H9 (cell line): Measurements from ENCODE around the gene RNASET2. TPM values are rescaled to one million over a fixed set of nuclear protein-coding genes. Genes with fewer than 3 reads are reported as not detected.

Experiments used
- DNase-seq: peaks from one replicate; pipeline ENCODE4 v3.0.0-alpha.2; 2017
- H2AFZ ChIP-seq: one replicate; pipeline ENCODE4 v1.6.1; 2013; ENCODE audit warnings: mild to moderate bottlenecking, low read length, control low read depth, moderate library complexity
- H2AK5ac ChIP-seq: 2 replicates; pipeline ENCODE4 v1.6.1; 2013; ENCODE audit warnings: low read length, control low read depth, mixed read lengths; ENCODE audit not compliant: insufficient read length
- H2BK120ac ChIP-seq: one replicate; pipeline ENCODE4 v1.6.1; 2013; ENCODE audit warnings: low read depth, mild to moderate bottlenecking, low read length, control low read depth, inconsistent platforms; ENCODE audit not compliant: poor library complexity, severe bottlenecking
- H2BK12ac ChIP-seq: 2 replicates; pipeline ENCODE4 v1.6.1; 2013; ENCODE audit warnings: low read length, control low read depth, mixed read lengths, low read depth; ENCODE audit not compliant: insufficient read length
- H2BK15ac ChIP-seq: 2 replicates; pipeline ENCODE4 v1.6.1; 2013; ENCODE audit warnings: low read depth, low read length, control low read depth
- H2BK20ac ChIP-seq: one replicate; pipeline ENCODE4 v1.6.1; 2013; ENCODE audit warnings: low read depth, mild to moderate bottlenecking, low read length, control low read depth, inconsistent platforms; ENCODE audit not compliant: poor library complexity, severe bottlenecking
- H2BK5ac ChIP-seq: 2 replicates; pipeline ENCODE4 v1.6.1; 2013; ENCODE audit warnings: low read length, control low read depth, mixed read lengths; ENCODE audit not compliant: insufficient read length
- H3K14ac ChIP-seq: 2 replicates; pipeline ENCODE4 v1.6.1; 2013; ENCODE audit warnings: low read length, control low read depth; ENCODE audit not compliant: insufficient read depth
- H3K18ac ChIP-seq: 2 replicates; pipeline ENCODE4 v1.6.1; 2013; ENCODE audit warnings: low read depth, mild to moderate bottlenecking, mixed read lengths, low read length, control low read depth; ENCODE audit not compliant: insufficient read length
- H3K23ac ChIP-seq: 2 replicates; pipeline ENCODE4 v1.6.1; 2013; ENCODE audit warnings: low read length, control low read depth, mixed read lengths, low read depth; ENCODE audit not compliant: insufficient read length
- H3K23me2 ChIP-seq: 2 replicates; pipeline ENCODE4 v1.6.1; 2013; ENCODE audit warnings: low read depth, mild to moderate bottlenecking, mixed read lengths, low read length, control low read depth; ENCODE audit not compliant: insufficient read length, poor library complexity, severe bottlenecking
- H3K27ac ChIP-seq: 2 replicates; pipeline ENCODE4 v1.5.1; 2013; ENCODE audit warnings: low read length, control low read depth, mixed read lengths, low read depth; ENCODE audit not compliant: insufficient read length
- H3K27me3 ChIP-seq: 2 replicates; pipeline ENCODE4 v1.6.1; 2013; ENCODE audit warnings: low read length, control low read depth, inconsistent platforms; ENCODE audit not compliant: insufficient read depth
- H3K4ac ChIP-seq: 2 replicates; pipeline ENCODE4 v1.6.1; 2013; ENCODE audit warnings: low read depth, mild to moderate bottlenecking, control low read depth, inconsistent platforms, low read length, moderate library complexity
- H3K4me1 ChIP-seq: 2 replicates; pipeline ENCODE4 v1.6.1; 2013; ENCODE audit warnings: low read length, control low read depth, inconsistent platforms; ENCODE audit not compliant: insufficient read depth
- H3K4me2 ChIP-seq: 2 replicates; pipeline ENCODE4 v1.6.1; 2013; ENCODE audit warnings: low read length, control low read depth, mixed read lengths; ENCODE audit not compliant: insufficient read length, insufficient read depth
- H3K56ac ChIP-seq: 2 replicates; pipeline ENCODE4 v1.6.1; 2013; ENCODE audit warnings: low read depth, mild to moderate bottlenecking, mixed read lengths, low read length, control low read depth; ENCODE audit not compliant: insufficient read length
- H3K79me1 ChIP-seq: 2 replicates; pipeline ENCODE4 v1.6.1; 2013; ENCODE audit warnings: low read depth, mild to moderate bottlenecking, moderate library complexity, low read length, control low read depth, inconsistent platforms; ENCODE audit not compliant: insufficient read depth, poor library complexity, severe bottlenecking
- H3K79me2 ChIP-seq: 2 replicates; pipeline ENCODE4 v1.6.1; 2013; ENCODE audit warnings: low read length, control low read depth, inconsistent platforms; ENCODE audit not compliant: insufficient read depth
- H3K9ac ChIP-seq: 2 replicates; pipeline ENCODE4 v1.6.1; 2013; ENCODE audit warnings: low read length, control low read depth, mixed read lengths; ENCODE audit not compliant: insufficient read length; ENCODE audit errors: extremely low read depth
- H3K9me3 ChIP-seq: one replicate; pipeline ENCODE4 v1.6.1; 2013; ENCODE audit warnings: low read depth, low read length, inconsistent platforms; ENCODE audit not compliant: control insufficient read depth
- H3T11ph ChIP-seq: one replicate; pipeline ENCODE4 v1.6.1; 2013; ENCODE audit warnings: mild to moderate bottlenecking, low read length, control low read depth, inconsistent platforms
- H4K20me1 ChIP-seq: one replicate; pipeline ENCODE4 v1.6.1; 2013; ENCODE audit not compliant: control insufficient read depth, insufficient read length, insufficient read depth
- H4K5ac ChIP-seq: 2 replicates; pipeline ENCODE4 v1.6.1; 2013; ENCODE audit warnings: low read depth, mild to moderate bottlenecking, mixed read lengths, low read length, control low read depth; ENCODE audit not compliant: insufficient read length
- H4K8ac ChIP-seq: replicated peaks from 2 replicates; pipeline ENCODE4 v1.6.1; 2013; ENCODE audit warnings: low read length, control low read depth, mixed read lengths, low read depth; ENCODE audit not compliant: insufficient read length
- H4K91ac ChIP-seq: 2 replicates; pipeline ENCODE4 v1.6.1; 2013; ENCODE audit warnings: low read depth, mild to moderate bottlenecking, moderate library complexity, mixed read lengths, low read length, control low read depth; ENCODE audit not compliant: insufficient read length
- H3K27ac Mint-ChIP-seq, 3 experiments: 2 replicates in 2 of 3; 3 replicates in 1 of 3; pipeline ENCODE4 v1.8.0; 2020 to 2021; ENCODE audit warnings: mixed read lengths in 3 of 3, mild to moderate bottlenecking in 1 of 3, moderate library complexity in 1 of 3
- H3K27me3 Mint-ChIP-seq: 2 replicates; pipeline ENCODE4 v1.8.0; 2021; ENCODE audit warnings: low read depth, mild to moderate bottlenecking, moderate library complexity, mixed read lengths
- H3K36me3 Mint-ChIP-seq, 3 experiments: 2 replicates in 2 of 3; 3 replicates in 1 of 3; pipeline ENCODE4 v1.8.0; 2020 to 2021; ENCODE audit warnings: low read depth in 3 of 3, mixed read lengths in 3 of 3; ENCODE audit not compliant: insufficient read depth in 1 of 3
- H3K4me1 Mint-ChIP-seq, 2 experiments: 2 replicates each; pipeline ENCODE4 v1.8.0; 2020; ENCODE audit warnings: mixed read lengths in 2 of 2
- H3K4me3 Mint-ChIP-seq, 2 experiments: 2 replicates in 1 of 2; 3 replicates in 1 of 2; pipeline ENCODE4 v1.8.0; 2020 to 2021; ENCODE audit warnings: mild to moderate bottlenecking in 2 of 2, mixed read lengths in 2 of 2, moderate library complexity in 1 of 2
- H3K9me3 Mint-ChIP-seq, 2 experiments: 2 replicates in 1 of 2; 3 replicates in 1 of 2; pipeline ENCODE4 v1.8.0; 2020; ENCODE audit warnings: mild to moderate bottlenecking in 2 of 2, mixed read lengths in 2 of 2, moderate library complexity in 1 of 2
- WGBS: extraction: QIAGEN DNeasy Blood & Tissue Kit; methylation state at CpG from one replicate; pipeline ENCODE4 v1.1.7; 2013; ENCODE audit warnings: missing lambda C conversion rate, low lambda C conversion rate, mixed read lengths; ENCODE audit not compliant: insufficient read length; ENCODE audit errors: extremely low coverage; 5-methylcytosine and 5-hydroxymethylcytosine counted together
- total RNA-seq: library from RNA; stranded (reverse); gene quantifications from 2 replicates; pipeline ENCODE4 v1.2.1, GENCODE V29; 2021
- TF ChIP-seq, protein P1 (sequence below): fragments of 200-600 bp; sonication (generic); conservative IDR thresholded peaks from 3 replicates; pipeline ENCODE4 v1.8.0; 2021; ENCODE audit warnings: antibody characterized with exemption, mild to moderate bottlenecking

Gene RNASET2
- total RNA-seq, 1 experiment from 2014 or later, result 28.2 TPM

DNA sequence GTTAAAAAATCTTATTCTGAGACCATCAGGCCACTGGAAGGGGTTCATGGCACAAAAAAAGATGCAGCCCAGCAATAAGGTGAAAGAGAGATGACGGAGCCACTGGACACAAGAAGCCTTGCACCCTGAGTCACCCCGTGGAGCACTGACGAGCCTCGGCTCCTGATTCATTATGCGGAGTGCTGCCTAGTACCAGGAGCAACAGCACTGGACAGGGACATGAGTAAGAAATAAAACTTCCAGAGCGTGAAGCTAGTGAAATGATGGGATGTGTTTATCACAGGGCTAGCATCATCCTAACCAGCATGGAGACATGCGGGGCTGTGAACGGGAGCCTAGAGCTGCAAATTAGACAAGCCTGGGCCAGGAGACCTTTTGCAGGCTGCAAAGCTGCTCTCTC is 53.3 kb downstream of the RNASET2 start:
- H2BK15ac ChIP-seq, result no peak overlapping the region
- H2BK20ac ChIP-seq, result no peak overlapping the region
- no peak overlapping the region for H4K91ac ChIP-seq
- no peak overlapping the region for H4K5ac ChIP-seq
- no peaks in the 10 kb centered on the region for H3K23me2 ChIP-seq
- no peak overlapping the region for H2AK5ac ChIP-seq
- H4K8ac ChIP-seq, result no peak overlapping the region
- no peak overlapping the region for H2BK120ac ChIP-seq
- no peak overlapping the region for H2AFZ ChIP-seq
- H3K79me1 ChIP-seq, result no peaks in the 10 kb centered on the region
- H3K56ac ChIP-seq, result no peak overlapping the region
- no peak overlapping the region for H3K18ac ChIP-seq
- H3K23ac ChIP-seq, result no peak overlapping the region
- Mint-ChIP-seq H3K36me3 (no peaks in the 10 kb centered on the region), H3K27ac (no peak overlapping the region), H3K4me3 (no peak overlapping the region), H3K4me1 (peaks cover 15 to 17% of the 10 kb centered on the region in 2 experiments), H3K9me3 (no peaks in the 10 kb centered on the region; a peak in 1 of 5 replicates), H3K27me3 (peaks cover 36% of the 10 kb centered on the region)
- no peak overlapping the region for H3K14ac ChIP-seq
- H3K9me3 ChIP-seq, result no peaks in the 10 kb centered on the region
- no peak overlapping the region for H3T11ph ChIP-seq
- no peak overlapping the region for H2BK12ac ChIP-seq
- H3K4me1 ChIP-seq, result no peaks in the 10 kb centered on the region; the same call in 1 of the 2 replicates
- TF ChIP-seq, protein P1, sequence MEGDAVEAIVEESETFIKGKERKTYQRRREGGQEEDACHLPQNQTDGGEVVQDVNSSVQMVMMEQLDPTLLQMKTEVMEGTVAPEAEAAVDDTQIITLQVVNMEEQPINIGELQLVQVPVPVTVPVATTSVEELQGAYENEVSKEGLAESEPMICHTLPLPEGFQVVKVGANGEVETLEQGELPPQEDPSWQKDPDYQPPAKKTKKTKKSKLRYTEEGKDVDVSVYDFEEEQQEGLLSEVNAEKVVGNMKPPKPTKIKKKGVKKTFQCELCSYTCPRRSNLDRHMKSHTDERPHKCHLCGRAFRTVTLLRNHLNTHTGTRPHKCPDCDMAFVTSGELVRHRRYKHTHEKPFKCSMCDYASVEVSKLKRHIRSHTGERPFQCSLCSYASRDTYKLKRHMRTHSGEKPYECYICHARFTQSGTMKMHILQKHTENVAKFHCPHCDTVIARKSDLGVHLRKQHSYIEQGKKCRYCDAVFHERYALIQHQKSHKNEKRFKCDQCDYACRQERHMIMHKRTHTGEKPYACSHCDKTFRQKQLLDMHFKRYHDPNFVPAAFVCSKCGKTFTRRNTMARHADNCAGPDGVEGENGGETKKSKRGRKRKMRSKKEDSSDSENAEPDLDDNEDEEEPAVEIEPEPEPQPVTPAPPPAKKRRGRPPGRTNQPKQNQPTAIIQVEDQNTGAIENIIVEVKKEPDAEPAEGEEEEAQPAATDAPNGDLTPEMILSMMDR, result no peak
- no peak overlapping the region for H3K4ac ChIP-seq
- no peak for DNase-seq
- H2BK5ac ChIP-seq, result no peak overlapping the region
- WGBS, result no CpG with 5 or more reads among the region's 8 CpGs
- no peaks in the 10 kb centered on the region for H3K79me2 ChIP-seq
- no peak overlapping the region for H3K9ac ChIP-seq
- H4K20me1 ChIP-seq, result no peaks in the 10 kb centered on the region
- no peak overlapping the region for H3K4me2 ChIP-seq
- no peak overlapping the region for H3K27ac ChIP-seq
- H3K27me3 ChIP-seq, result no peaks in the 10 kb centered on the region
